HL-60 (cell line): Measurements from ENCODE around the gene TNFAIP8.

Source experiments
- DNase-seq, 2 experiments: peaks; one replicate each; pipeline ENCODE4 v3.0.0-alpha.2; 2010 to 2020; ENCODE audit warnings: low read depth in 1 of 2, low spot score in 1 of 2
- H3K27ac ChIP-seq: fragments of 250-450 bp; sonication (Bioruptor Pico); replicated peaks from 2 replicates; pipeline ENCODE4 v1.5.1; 2020; ENCODE audit warnings: mild to moderate bottlenecking, moderate library complexity
- H3K27me3 ChIP-seq: fragments of 250-450 bp; sonication (Bioruptor Pico); 2 replicates; pipeline ENCODE4 v1.5.1; 2021; ENCODE audit warnings: mild to moderate bottlenecking, moderate library complexity; ENCODE audit not compliant: insufficient read depth, poor library complexity, severe bottlenecking
- H3K4me3 ChIP-seq: replicated peaks from 2 replicates; pipeline ENCODE4 v1.5.1; 2011; ENCODE audit warnings: mild to moderate bottlenecking, control low read depth, low read length; ENCODE audit not compliant: insufficient read depth
- CTCF ChIP-seq: IDR thresholded peaks from one replicate; pipeline ENCODE4 v1.5.1; 2011; ENCODE audit warnings: low read length, control low read depth, inconsistent platforms; ENCODE audit not compliant: insufficient read depth
- GABPA ChIP-seq: IDR thresholded peaks from 2 replicates; pipeline ENCODE4 v1.6.1; 2012; ENCODE audit warnings: low read depth
- POLR2AphosphoS5 ChIP-seq: IDR thresholded peaks from 2 replicates; pipeline ENCODE4 v1.6.1; 2012; ENCODE audit warnings: low read depth
- SPI1 ChIP-seq: IDR thresholded peaks from 2 replicates; pipeline ENCODE4 v1.6.1; 2012; ENCODE audit warnings: low read depth, mild to moderate bottlenecking, borderline replicate concordance
- TF ChIP-seq, protein P1 (sequence below): IDR thresholded peaks from 2 replicates; pipeline ENCODE4 v1.6.1; 2012; ENCODE audit warnings: low read depth; ENCODE audit not compliant: insufficient replicate concordance

TNFAIP8 gene

GRCh38 chr5:119333421-119333851, 22.4 kb upstream of the TNFAIP8 start:
- H3K4me3 ChIP-seq = no peak overlapping the region
- no peak for TF ChIP-seq GABPA
- TF ChIP-seq SPI1 = no peak
- TF ChIP-seq POLR2AphosphoS5 = no peak
- TF ChIP-seq, protein P1, sequence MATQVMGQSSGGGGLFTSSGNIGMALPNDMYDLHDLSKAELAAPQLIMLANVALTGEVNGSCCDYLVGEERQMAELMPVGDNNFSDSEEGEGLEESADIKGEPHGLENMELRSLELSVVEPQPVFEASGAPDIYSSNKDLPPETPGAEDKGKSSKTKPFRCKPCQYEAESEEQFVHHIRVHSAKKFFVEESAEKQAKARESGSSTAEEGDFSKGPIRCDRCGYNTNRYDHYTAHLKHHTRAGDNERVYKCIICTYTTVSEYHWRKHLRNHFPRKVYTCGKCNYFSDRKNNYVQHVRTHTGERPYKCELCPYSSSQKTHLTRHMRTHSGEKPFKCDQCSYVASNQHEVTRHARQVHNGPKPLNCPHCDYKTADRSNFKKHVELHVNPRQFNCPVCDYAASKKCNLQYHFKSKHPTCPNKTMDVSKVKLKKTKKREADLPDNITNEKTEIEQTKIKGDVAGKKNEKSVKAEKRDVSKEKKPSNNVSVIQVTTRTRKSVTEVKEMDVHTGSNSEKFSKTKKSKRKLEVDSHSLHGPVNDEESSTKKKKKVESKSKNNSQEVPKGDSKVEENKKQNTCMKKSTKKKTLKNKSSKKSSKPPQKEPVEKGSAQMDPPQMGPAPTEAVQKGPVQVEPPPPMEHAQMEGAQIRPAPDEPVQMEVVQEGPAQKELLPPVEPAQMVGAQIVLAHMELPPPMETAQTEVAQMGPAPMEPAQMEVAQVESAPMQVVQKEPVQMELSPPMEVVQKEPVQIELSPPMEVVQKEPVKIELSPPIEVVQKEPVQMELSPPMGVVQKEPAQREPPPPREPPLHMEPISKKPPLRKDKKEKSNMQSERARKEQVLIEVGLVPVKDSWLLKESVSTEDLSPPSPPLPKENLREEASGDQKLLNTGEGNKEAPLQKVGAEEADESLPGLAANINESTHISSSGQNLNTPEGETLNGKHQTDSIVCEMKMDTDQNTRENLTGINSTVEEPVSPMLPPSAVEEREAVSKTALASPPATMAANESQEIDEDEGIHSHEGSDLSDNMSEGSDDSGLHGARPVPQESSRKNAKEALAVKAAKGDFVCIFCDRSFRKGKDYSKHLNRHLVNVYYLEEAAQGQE = no peak
- TF ChIP-seq CTCF = no peak
- H3K27me3 ChIP-seq = no peaks in the 10 kb centered on the region
- no peak overlapping the region for H3K27ac ChIP-seq
- DNase-seq = no peak

DNA sequence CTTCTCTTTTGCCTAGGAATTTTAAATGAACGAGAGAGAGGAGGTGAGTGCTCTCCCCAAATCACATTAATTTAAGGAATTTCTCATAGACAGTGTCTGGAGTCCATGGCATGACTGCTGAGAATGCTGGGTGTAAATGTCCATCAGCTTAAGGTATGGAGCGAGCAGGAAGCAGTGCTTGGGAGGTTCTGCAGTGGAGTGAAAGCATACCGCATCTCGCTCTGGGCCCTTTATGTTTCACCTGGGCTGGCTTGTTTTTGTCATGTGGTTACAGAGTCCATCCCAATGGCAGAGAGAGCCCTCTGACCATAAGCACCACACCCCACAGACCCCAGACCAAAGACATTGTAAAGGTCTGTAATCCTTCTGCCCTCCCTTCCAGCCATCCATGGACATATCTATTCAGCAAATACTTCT, 20.6 kb upstream of the TNFAIP8 start:
- TF ChIP-seq CTCF (no peak), SPI1 (no peak), POLR2AphosphoS5 (no peak), GABPA (no peak)
- TF ChIP-seq, protein P1 = no peak
- Histone ChIP-seq H3K4me3 (no peak overlapping the region), H3K27me3 (no peaks in the 10 kb centered on the region), H3K27ac (no peak overlapping the region)
- no peak for DNase-seq

DNA sequence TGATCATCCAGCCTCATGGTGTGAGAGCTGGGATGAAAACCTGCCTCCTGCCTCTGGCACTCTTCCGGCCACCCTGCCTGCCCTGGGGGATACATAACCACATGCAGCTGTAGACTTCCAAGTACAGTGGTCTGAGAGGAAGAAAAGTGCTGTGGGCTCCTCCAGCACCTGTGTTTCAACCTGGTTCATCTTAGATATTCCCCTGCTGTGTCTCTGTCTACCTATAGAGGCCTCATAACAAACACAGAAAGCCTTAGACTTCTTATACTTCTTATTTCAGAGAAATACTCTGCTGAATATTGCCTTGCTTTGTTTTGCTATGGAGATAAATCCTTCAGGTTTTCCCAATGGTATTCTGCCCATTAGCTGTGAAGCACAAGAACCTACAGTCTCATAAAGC, 19.6 kb upstream of the TNFAIP8 start:
- TF ChIP-seq POLR2AphosphoS5 (no peak), GABPA (no peak), CTCF (no peak), SPI1 (no peak)
- TF ChIP-seq, protein P1 = no peak
- H3K27ac ChIP-seq = no peak overlapping the region
- H3K4me3 ChIP-seq = no peak overlapping the region
- H3K27me3 ChIP-seq = no peaks in the 10 kb centered on the region
- no peak for DNase-seq
